HT-29 (cell line): ENCODE results near the gene LRRC75A. TPM values are rescaled to one million over a fixed set of nuclear protein-coding genes. Genes with fewer than 3 reads are reported as not detected.

Experiments
- DNase-seq: peaks from one replicate; pipeline ENCODE4 v3.0.0-alpha.2; 2015; ENCODE audit warnings: low spot score
- total RNA-seq: library from RNA; depleted of rRNA; stranded (reverse); fragments of >200 nt; shearing (Covaris generic); gene quantifications from 2 replicates; pipeline ENCODE4 v1.2.3, GENCODE V29; 2014

Gene LRRC75A
- total RNA-seq, 1 experiment from 2014 or later = 8.0 TPM

DNA sequence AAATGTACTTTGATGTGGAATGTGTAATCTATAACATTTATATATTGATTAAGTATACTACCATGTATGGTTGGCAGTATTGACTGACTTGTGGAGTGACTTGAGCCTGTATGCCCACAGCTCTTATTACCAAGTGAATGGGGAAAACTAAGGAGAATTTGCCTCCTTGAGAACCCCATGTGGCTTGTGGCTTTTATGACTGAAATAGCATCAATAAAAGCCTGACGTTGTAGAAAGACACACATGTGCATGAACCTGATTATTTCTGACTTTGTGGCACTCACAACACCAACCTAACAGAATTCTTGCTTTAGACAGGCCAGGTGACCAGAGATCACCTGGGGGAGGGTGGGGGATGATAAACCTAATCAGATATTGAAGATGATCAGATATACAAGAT is 2.1 kb upstream of the LRRC75A start:
- no peak for DNase-seq

DNA sequence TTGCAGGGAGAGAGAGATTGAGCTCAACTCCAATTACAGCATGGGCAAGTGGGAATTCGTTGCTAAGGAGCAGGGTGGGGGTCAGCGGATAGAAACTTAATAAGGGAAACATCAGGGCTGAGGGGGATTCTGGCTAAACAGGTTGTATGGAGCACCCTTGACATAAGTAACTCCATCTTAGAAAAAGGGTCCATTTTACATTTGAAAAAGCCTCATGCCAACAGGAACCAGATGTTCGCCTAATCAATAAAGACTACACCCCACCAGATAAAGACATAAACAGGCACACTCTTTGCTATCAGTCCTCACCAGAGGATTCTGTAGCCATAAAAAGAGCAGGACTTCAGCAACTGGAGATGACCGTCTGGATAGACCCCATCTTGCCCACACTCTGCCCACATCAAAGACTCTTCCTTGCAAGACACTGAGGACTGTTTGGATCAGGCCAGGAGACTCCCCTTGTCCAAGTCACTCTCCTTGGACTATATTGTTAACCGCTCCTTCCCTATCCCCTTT is 1.6 kb upstream of the LRRC75A start:
- no peak for DNase-seq

DNA sequence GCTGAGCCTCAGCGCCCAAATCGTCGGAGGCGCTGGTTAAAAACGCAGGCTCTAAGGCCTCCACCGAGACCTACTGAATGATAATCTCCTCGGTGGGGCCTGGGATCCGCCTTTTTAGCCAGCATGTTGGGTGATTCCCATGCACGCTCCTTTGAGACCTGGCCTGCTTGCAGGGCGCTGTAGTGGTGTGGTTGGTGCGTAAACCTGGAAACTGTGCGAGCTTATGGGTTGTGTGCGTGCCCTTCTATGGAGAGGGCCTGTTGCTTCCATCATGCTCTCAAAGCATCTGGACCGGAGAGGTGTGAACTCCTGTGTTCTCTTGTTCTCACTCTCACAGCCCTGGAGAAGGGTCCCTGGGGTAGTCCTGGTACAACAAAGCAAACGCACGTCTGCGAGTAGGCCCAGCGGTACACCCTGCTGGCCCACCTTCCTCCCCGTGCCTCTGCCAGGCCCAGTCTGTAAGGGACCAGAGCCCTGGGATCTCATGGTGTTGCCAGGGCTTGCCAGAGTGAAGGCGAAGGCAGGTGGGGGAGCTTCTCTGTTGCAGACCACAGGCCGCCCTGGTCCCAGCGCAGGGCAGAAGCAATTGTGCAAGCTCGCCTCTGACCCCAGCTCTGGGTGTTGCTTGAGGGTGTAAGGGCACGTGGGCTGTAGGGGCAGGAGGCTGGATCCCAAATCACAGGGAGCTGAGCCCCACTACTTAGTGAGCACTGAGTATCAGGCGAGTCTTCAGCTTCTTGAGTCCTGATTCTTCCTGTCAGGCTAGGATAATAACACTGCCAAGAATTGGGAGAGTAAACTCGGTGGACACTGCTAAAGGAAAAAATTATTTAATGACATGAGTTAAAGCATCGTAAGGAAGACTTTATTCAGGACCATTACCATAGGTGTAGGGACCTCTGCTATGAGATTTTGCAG is 879 bp upstream of the LRRC75A start:
- no peak for DNase-seq

DNA sequence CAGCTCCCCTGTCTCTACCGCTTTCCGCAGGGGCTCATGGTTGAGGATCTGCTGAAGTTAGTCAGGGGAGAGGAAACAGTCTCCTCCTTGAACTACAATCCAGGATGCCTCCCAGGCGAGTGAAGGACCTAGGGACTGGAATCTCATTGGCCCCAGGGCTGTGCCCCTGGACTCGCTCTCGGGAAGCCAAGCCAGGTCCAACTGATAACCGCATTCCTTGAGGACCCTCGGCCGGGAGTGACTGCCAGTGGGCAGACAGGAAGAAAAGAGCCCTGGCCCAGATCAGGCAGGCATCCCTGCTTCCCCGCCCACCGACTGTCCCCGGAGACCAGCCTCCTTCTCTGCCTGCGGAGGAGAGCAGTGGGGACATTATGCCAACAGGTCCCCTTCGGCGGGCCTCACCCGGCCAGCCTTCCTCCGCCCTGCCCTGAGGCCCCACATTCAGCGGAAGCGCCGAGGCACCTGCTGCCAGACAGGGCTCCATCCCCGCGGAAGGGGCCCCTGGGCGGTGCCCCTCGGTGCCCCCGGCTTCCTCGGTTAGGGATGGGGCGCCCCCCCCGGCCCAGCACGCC is 776 bp downstream of the LRRC75A start:
- no peak for DNase-seq

DNA sequence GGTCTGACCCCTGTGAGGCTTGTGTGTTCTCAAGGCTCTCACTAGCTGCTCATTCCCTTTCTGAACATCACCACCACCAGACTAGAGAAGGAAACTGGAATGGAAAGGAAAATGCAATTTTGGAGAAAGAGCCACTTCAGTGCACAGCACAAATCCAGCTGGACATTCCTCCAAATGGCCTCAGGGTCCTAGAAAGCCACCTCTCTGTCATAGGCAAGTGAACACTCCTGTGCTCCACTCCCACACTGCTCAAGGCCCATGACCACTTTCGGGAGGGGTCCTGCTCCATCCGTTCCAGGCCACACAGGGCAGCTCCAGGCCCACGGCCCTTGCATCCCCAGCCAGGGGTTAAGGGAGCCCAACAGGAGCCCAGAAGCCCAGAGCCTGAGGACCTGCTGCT is 2.6 kb downstream of the LRRC75A start:
- DNase-seq = no peak

DNA sequence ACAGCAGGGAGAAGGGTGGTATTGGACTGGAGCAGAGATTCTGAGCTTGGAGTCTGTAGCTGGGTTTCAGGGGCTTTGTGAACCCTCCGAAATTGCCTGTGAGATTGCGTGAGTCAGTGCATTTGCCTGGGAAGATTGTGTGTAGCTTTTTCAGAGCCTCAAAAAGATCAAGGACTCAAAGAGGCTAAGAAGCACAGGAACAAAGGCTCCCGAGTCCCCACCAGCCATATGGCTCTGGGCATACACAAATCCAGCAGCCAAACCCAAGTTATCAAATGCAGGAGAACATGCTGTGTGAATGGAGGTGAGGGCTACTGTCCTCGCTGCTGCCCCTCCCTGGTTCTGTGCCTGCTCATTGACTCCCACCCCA is 3.0 kb downstream of the LRRC75A start:
- no peak for DNase-seq

DNA sequence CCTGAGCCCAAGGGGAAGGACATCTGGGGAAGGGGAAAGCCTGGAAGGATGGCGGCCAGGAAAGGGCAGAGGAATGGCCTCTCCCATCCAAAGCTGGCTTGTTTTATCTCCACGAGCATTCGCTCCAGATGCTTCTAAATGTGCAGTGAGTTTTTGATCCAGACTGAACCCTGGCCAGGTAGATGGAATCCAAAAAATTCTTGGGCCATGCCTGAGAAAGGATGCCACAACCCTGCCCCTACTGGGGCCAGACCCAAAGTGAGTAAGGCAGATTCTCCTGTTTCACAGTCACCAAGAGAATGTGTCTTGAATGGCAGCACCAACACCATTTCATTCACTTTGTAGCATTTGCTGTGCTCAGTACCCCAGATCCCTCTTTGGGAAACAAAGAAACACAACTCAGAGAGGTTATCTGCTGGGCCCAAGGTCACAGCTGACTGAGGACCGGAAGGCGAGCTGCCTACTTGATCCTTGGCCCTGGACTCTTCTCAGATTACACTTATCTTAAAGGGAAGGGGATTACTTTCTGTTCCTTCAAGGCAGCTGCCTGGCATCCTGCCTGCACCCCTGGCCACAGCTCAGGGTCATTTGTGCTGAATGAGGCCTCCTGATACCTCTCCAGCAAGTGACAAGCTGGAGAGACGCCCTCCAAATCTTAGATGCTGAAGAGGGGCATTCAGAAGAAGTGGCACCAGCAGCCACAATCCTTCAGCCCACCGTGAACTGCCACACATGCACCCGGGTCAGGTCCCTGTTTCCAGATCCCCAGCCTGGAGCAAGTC is 3.6 kb downstream of the LRRC75A start:
- no peak for DNase-seq

DNA sequence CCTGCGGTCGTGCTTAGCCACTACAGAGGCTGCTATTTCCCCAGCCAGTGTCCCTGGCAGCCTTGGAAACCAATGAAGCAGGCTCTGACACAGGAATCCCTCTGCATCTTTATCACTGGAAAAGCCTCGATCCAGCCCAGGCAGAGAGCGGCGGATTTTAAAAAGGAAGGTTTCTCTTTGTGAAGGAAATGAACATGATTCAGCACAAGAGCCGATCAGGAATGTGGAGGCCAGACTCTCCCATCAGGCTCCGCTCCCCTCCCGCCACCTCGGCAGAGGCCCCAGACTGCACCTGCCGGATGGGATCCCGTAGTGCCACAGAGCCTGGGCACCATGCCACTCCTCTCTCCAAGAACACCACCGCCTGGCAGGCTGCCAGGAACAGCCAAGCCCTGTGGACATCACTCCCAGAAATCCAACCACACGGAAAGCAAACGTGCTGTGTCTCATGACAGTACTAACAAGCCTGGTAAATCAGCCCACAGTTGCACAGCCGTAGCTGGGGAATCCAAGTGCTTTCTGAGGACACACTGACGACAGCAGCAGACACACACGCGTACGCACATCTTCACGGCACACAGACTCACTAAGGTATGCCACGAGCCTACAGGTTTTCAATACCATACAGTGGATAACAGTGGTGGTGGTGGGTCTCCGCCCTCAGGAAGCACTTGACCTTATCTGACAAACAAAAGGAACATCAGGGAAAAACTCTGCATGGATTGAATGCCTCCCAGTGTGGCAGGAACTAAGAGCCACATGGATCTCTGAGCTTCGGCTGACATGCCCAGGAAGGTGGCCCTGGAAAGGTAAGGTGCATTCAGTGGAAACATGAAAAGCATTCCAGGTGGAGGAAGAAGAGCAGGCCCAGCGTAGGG is 5.4 kb downstream of the LRRC75A start:
- peak; percentile 80 for DNase-seq

DNA sequence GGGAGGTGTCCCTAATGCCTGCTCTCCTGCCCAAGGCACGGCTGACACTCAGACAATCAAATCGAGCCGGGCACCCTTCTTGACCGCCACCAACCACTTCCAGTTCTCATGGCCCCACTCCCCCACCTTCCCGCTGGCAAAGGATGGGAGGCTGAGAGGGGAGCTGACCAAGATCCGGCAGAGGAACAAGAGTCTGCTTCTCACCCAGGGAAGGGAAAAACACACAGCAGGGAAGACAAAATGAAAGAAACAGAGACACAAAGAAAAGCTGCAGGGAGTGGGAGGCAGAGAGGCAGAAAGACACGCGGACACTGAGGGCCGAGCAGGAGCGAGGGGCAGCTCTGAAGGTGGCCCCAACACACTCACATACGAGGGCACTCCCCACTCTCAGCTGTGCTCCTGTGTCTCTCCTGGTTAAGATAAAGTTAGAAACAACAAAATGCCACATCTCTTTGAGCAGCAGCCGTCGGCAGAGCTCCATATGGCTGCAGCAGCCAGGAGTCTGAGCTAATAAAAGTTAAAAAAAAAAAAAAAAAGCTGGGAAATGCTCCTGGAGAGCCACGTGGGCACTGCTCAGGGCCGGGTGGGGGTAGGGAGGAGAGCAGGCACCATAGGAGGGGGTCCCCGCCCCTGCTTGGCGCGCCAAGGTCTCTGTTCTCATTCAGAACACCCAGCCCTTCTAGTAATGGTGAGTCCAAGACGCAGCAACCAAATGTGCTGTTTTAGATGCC is 7.4 kb downstream of the LRRC75A start:
- no peak for DNase-seq

DNA sequence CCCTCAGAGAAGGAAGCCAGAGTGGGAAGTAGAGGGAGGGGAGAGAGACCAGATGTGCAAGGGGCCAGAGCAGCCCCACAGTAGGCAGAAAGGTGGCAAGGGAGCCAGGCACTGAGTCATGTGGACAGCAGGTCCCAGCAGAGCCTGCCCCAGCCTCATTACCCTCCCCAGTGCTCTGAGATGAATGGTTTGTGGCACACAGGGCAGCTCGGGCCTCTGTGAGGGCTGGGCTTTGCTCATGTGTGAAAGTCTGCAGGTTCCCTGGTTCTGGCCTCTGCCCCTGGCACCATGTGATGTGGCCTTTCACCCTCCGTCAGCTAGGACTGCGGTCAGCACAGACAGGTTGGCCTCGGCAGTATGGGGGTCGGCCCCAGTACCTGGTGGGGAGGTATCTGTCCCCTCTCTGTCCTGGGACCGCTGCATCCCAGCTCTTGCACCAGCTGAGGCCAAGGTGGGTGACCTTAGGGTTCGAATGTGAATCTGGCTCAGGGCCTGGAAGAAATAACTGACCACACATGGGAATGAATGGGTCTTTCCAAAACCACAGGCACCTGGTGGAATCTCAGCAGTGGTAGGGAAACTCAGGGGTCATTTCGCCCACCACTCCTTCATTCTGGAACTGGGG is 8.9 kb downstream of the LRRC75A start:
- DNase-seq = no peak

DNA sequence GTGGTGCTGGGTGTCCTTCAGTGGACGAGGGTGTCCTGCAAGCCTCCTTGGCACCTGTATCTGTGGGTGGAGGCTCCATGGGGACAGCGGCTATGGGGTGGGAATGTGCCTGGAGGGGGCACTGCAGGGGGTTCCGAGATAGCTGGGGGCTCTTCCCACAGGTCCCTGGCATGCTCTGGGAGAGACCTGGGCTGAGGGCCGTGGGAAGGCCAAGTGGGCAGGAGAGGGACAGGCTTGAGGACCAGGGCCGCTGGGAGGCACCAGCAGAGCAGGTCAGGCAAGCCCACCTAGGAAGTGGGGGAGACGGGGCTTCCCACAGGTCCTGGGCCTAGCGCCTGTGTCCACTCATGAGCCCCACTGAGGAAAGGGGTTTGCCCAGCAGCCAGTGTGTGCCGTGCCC is 9.7 kb downstream of the LRRC75A start:
- DNase-seq = no peak

DNA sequence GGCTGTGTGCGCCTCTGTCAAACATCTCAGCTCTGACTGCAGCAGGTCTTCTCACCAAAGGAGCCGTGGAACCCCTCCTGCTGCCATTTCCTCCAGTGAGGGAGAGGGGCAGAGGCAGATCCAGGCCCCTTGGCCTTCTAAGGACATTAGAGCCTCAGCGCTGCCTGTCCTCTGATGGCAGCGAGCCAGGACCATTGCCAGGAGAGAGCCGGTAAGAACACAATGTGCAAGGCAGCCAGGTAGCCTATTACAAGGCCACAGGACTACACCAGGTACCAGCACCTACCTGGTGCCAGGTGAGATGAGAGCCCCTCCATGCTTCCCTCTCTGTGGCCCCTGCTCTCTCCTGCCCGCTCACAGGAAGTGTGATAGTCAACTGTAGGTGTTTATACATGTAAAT is 11.0 kb downstream of the LRRC75A start:
- no peak for DNase-seq

DNA sequence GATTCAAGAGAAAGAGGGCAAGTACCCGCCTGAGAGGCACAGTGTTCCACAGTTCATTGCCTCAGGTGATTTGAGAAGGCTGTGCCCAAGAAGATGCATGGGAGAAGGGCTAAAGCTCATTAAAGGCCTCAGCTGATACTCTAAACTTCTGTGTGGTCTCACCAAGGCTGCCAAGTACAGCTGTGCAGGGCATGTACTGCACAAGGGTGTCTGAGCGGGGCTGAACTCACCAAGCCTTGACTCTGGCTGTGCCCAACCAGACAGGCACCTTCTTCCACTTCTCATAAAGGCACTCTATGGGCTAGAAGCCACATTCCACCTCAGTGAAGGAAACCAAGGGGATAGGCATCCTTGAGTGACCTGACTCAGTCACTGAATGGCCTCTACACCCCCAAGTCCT is 12.7 kb downstream of the LRRC75A start:
- DNase-seq = no peak

DNA sequence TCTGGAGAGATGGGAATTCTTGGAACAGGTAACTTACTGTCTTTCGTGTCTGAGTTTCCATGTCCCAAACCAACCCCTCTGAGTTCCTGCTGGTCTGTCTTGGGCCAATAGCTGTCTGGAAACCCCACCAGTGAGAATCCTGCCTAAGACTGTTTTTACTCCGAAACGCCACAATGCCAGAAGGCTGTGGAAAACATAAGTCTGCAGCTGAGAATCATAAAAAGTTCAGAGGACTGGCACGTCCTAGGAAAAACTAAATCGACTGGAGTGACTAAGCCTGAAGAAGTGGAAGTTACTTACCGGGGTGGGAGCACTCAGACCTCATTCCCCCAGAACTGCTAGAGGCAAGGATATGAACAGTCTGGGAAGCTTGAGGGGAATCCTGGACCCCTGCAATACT is 13.3 kb downstream of the LRRC75A start:
- no peak for DNase-seq

DNA sequence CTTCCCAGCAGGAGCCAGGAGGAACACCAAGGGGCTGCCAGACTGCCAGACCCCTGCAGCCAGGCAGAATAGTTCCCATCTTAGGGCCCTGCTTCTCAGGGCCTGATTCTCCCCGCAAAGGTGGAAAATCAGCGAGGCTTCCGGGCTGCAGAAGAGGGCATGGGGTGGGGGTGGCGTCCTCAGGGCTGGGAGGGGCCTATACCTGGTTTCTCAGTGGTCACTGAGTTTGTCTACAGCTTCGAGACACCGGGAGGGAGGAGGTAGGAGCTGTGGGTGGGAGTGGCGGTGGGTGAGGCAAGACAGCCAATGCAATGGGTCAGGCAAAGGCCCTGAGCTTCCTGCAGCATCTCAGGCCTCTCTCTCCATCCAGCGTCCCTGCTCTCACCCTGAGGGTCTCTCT is 14.3 kb downstream of the LRRC75A start:
- DNase-seq = no peak

DNA sequence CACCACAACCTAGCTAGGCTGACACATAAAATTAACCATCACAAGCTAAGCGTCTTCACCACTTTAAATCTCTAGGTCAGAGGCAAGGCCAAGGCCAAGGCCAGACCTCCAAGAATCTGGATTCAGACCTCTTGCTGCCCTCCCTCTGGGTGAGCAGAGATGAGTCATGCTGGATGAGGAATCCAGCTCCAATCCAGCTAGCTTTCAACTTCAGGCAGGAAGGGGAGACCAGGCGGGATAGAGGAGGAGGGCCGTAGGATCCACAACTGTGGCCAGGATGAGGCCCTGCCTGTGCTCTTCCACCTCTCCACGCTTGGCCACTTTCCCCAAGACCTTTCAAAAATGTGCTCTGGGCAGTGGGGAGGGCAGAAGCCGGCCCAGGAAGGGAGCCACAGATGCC is 14.7 kb downstream of the LRRC75A start:
- DNase-seq = no peak

DNA sequence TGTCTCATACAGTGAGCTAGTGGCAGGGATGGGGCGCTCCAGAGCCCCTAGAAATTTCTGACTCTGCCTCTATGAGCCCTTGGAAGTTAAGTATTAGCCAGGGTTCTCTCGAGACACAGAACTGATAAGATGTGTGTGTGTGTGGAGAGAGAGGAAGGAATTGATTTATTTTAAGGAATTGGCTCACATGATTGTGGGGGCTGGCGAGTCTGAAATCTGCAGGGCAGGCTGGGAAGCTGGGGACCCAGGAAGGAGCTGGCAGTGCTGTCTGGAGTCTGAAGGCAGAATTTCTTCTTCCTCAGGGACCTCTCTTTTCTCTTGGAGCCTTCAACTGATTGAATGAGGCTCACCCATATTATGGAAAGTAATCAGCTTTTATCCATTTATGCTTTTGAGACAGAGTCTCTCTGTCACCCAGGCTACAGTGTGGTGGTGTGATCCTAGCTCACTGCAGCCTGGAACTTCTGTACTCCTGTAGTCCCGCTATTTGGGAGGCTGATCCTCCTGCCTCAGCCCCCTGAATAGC is 16.8 kb downstream of the LRRC75A start:
- DNase-seq = no peak

DNA sequence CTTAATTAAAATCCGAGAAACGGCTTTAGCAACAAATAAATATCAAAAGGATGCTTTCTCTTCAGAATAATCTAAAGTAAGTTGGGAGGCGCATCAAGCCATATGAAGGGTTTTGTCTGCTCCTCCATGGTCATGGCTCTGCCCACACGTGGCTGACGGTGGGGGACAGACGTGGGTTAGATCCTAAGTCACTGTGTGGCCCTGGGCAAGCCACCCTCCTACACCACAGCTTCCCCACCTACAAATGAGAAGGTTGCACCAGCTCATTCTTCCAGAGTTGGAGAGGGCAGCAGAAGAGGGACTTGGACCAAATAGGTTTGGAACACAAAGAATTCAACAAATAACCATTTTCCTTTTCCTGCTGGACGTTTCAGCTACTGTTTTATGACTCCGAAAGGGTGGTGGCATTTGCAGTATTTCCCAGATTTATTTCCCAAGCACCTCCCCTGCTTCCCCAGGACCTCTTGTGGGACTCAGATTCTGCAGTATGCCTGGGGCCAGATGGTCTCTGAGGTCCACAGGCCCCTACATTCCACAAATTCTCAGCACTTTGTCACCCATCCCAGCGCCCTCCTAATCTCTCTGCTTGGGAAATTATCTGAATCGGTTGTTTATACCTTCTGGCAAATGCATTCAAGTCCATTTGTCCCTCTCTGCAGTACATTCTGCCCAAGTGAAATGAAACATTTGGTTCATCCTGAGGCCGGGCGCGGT is 17.8 kb downstream of the LRRC75A start:
- no peak for DNase-seq
